DND-41 (cell line): ENCODE results near the gene KRTAP10-7.

ENCODE experiments used
- EZH2 ChIP-seq: IDR thresholded peaks from 3 replicates; pipeline ENCODE4 v1.6.1; 2012; ENCODE audit warnings: borderline replicate concordance, low read depth, mild to moderate bottlenecking, moderate library complexity, low read length, inconsistent platforms; ENCODE audit not compliant: severe bottlenecking
- TF ChIP-seq, protein P1 (sequence below): IDR thresholded peaks from 2 replicates; pipeline ENCODE4 v1.5.1; 2012; ENCODE audit warnings: borderline replicate concordance, low read length, moderate library complexity, mild to moderate bottlenecking; ENCODE audit not compliant: poor library complexity, severe bottlenecking; ENCODE audit errors: extremely low read depth

GRCh38 chr21:44595524-44595923 is 4.9 kb upstream of the KRTAP10-7 start:
- TF ChIP-seq, protein P1, sequence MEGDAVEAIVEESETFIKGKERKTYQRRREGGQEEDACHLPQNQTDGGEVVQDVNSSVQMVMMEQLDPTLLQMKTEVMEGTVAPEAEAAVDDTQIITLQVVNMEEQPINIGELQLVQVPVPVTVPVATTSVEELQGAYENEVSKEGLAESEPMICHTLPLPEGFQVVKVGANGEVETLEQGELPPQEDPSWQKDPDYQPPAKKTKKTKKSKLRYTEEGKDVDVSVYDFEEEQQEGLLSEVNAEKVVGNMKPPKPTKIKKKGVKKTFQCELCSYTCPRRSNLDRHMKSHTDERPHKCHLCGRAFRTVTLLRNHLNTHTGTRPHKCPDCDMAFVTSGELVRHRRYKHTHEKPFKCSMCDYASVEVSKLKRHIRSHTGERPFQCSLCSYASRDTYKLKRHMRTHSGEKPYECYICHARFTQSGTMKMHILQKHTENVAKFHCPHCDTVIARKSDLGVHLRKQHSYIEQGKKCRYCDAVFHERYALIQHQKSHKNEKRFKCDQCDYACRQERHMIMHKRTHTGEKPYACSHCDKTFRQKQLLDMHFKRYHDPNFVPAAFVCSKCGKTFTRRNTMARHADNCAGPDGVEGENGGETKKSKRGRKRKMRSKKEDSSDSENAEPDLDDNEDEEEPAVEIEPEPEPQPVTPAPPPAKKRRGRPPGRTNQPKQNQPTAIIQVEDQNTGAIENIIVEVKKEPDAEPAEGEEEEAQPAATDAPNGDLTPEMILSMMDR: no peak
- TF ChIP-seq EZH2: no peak
